ENCODE measurements around the gene SPATA13. TPM values are rescaled to one million over a fixed set of nuclear protein-coding genes. Genes with fewer than 3 reads are reported as not detected.
"Not testable (repeated sequence)": the region's sequence is repeated elsewhere in the genome, so short reads cannot be mapped to it uniquely, and the experiment has no call there.

The SPATA13 gene
- total RNA-seq, 2 donors from 2014 or later, result 101 to 112 TPM

- H3K27ac Mint-ChIP-seq; H3K4me1 Mint-ChIP-seq; DNase-seq; H3K4me3 Mint-ChIP-seq; H3K36me3 Mint-ChIP-seq (ENCODE audit: low read depth); ATAC-seq; H3K9me3 ChIP-seq (ENCODE audit: control insufficient read depth, low read length, poor library complexity, severe bottlenecking): not testable (repeated sequence)
- peaks cover 48% of the 10 kb centered on the region for H3K27me3 Mint-ChIP-seq
These were observed 167.1 kb downstream of the SPATA13 start for GRCh38 chr13:24327598-24327997.

- DNase-seq (no peak), ATAC-seq (peak; percentile 36)
- Mint-ChIP-seq H3K27me3 (peaks cover 44% of the 10 kb centered on the region), H3K4me1 (peaks cover 2% of the 10 kb centered on the region), H3K36me3 (ENCODE audit: low read depth) (no peaks in the 10 kb centered on the region), H3K4me3 (peak overlapping the region; percentile 19), H3K27ac (no peak overlapping the region)
- H3K9me3 ChIP-seq (ENCODE audit: control insufficient read depth, low read length, poor library complexity, severe bottlenecking), result no peaks in the 10 kb centered on the region
These were observed 167.6 kb downstream of the SPATA13 start for GRCh38 chr13:24328145-24328544.

- H3K36me3 Mint-ChIP-seq (ENCODE audit: low read depth), result no peaks in the 10 kb centered on the region
- peaks cover 39% of the 10 kb centered on the region for H3K27me3 Mint-ChIP-seq
- DNase-seq (no peak), ATAC-seq (no peak)
- H3K4me1 Mint-ChIP-seq, result no peaks in the 10 kb centered on the region
- no peak overlapping the region for H3K4me3 Mint-ChIP-seq
- H3K9me3 ChIP-seq (ENCODE audit: control insufficient read depth, low read length, poor library complexity, severe bottlenecking), result no peaks in the 10 kb centered on the region
- H3K27ac Mint-ChIP-seq, result no peak overlapping the region
These were observed 178.2 kb downstream of the SPATA13 start for GRCh38 chr13:24338721-24339120.

GRCh38 chr13:24339937-24340607, 179.6 kb downstream of the SPATA13 start:
- no peaks in the 10 kb centered on the region for H3K9me3 ChIP-seq (ENCODE audit: control insufficient read depth, low read length, poor library complexity, severe bottlenecking)
- no peak for DNase-seq
- peak overlapping the region; percentile 63 for H3K4me3 Mint-ChIP-seq
- H3K27ac Mint-ChIP-seq, result no peak overlapping the region
- ATAC-seq, result no peak
- H3K36me3 Mint-ChIP-seq (ENCODE audit: low read depth), result no peaks in the 10 kb centered on the region
- peaks cover 27% of the 10 kb centered on the region for H3K27me3 Mint-ChIP-seq
- no peaks in the 10 kb centered on the region for H3K4me1 Mint-ChIP-seq

GRCh38 chr13:24340608-24340955, 180.1 kb downstream of the SPATA13 start:
- peaks cover 23% of the 10 kb centered on the region for H3K27me3 Mint-ChIP-seq
- H3K9me3 ChIP-seq (ENCODE audit: control insufficient read depth, low read length, poor library complexity, severe bottlenecking), result no peaks in the 10 kb centered on the region
- no peaks in the 10 kb centered on the region for H3K4me1 Mint-ChIP-seq
- DNase-seq, result no peak
- no peak overlapping the region for H3K4me3 Mint-ChIP-seq
- H3K27ac Mint-ChIP-seq, result no peak overlapping the region
- no peaks in the 10 kb centered on the region for H3K36me3 Mint-ChIP-seq (ENCODE audit: low read depth)
- ATAC-seq, result no peak

- H3K27me3 Mint-ChIP-seq, result peaks cover 23% of the 10 kb centered on the region
- no peaks in the 10 kb centered on the region for H3K36me3 Mint-ChIP-seq (ENCODE audit: low read depth)
- DNase-seq, result no peak
These were observed 180.9 kb downstream of the SPATA13 start for GRCh38 chr13:24341439-24341838.

GRCh38 chr13:24348385-24348784, 187.9 kb downstream of the SPATA13 start:
- Mint-ChIP-seq H3K36me3 (ENCODE audit: low read depth) (no peaks in the 10 kb centered on the region), H3K27me3 (no peaks in the 10 kb centered on the region), H3K4me1 (no peaks in the 10 kb centered on the region), H3K27ac (no peak overlapping the region), H3K4me3 (no peak overlapping the region)
- DNase-seq (no peak), ATAC-seq (no peak)
- no peaks in the 10 kb centered on the region for H3K9me3 ChIP-seq (ENCODE audit: control insufficient read depth, low read length, poor library complexity, severe bottlenecking)

More at GRCh38 chr13:24341439-24341838, 180.9 kb downstream of the SPATA13 start:
- Mint-ChIP-seq H3K27ac (no peak overlapping the region), H3K4me1 (no peaks in the 10 kb centered on the region), H3K4me3 (no peak overlapping the region)
- no peaks in the 10 kb centered on the region for H3K9me3 ChIP-seq (ENCODE audit: control insufficient read depth, low read length, poor library complexity, severe bottlenecking)
- ATAC-seq, result no peak

- Mint-ChIP-seq H3K4me3 (no peak overlapping the region), H3K4me1 (no peaks in the 10 kb centered on the region), H3K36me3 (ENCODE audit: low read depth) (no peaks in the 10 kb centered on the region), H3K27me3 (no peaks in the 10 kb centered on the region), H3K27ac (no peak overlapping the region)
- no peaks in the 10 kb centered on the region for H3K9me3 ChIP-seq (ENCODE audit: control insufficient read depth, low read length, poor library complexity, severe bottlenecking)
- ATAC-seq (no peak), DNase-seq (no peak)
These were observed 188.4 kb downstream of the SPATA13 start for GRCh38 chr13:24348797-24349515.

GRCh38 chr13:24349778-24350664, 189.5 kb downstream of the SPATA13 start:
- DNase-seq; H3K36me3 Mint-ChIP-seq (ENCODE audit: low read depth); H3K4me1 Mint-ChIP-seq; H3K9me3 ChIP-seq (ENCODE audit: control insufficient read depth, low read length, poor library complexity, severe bottlenecking); H3K27me3 Mint-ChIP-seq; H3K27ac Mint-ChIP-seq; ATAC-seq; H3K4me3 Mint-ChIP-seq: not testable (repeated sequence)

- ATAC-seq (no peak), DNase-seq (no peak)
- H3K36me3 Mint-ChIP-seq (ENCODE audit: low read depth), result no peaks in the 10 kb centered on the region
- H3K27ac Mint-ChIP-seq, result no peak overlapping the region
- no peak overlapping the region for H3K4me3 Mint-ChIP-seq
- no peaks in the 10 kb centered on the region for H3K4me1 Mint-ChIP-seq
- H3K27me3 Mint-ChIP-seq, result no peaks in the 10 kb centered on the region
- H3K9me3 ChIP-seq (ENCODE audit: control insufficient read depth, low read length, poor library complexity, severe bottlenecking), result no peaks in the 10 kb centered on the region
These were observed 190.9 kb downstream of the SPATA13 start for GRCh38 chr13:24351423-24351822.

- Mint-ChIP-seq H3K27me3 (no peaks in the 10 kb centered on the region), H3K4me1 (no peaks in the 10 kb centered on the region), H3K4me3 (no peak overlapping the region), H3K36me3 (ENCODE audit: low read depth) (no peaks in the 10 kb centered on the region), H3K27ac (no peak overlapping the region)
- no peaks in the 10 kb centered on the region for H3K9me3 ChIP-seq (ENCODE audit: control insufficient read depth, low read length, poor library complexity, severe bottlenecking)
- ATAC-seq (no peak), DNase-seq (no peak)
These were observed 193.2 kb downstream of the SPATA13 start for GRCh38 chr13:24353736-24354135.

GRCh38 chr13:24355103-24355502, 194.6 kb downstream of the SPATA13 start:
- ATAC-seq (no peak), DNase-seq (no peak)
- no peak overlapping the region for H3K4me3 Mint-ChIP-seq
- no peak overlapping the region for H3K27ac Mint-ChIP-seq
- H3K4me1 Mint-ChIP-seq, result no peaks in the 10 kb centered on the region
- no peaks in the 10 kb centered on the region for H3K36me3 Mint-ChIP-seq (ENCODE audit: low read depth)
- no peaks in the 10 kb centered on the region for H3K9me3 ChIP-seq (ENCODE audit: control insufficient read depth, low read length, poor library complexity, severe bottlenecking)
- H3K27me3 Mint-ChIP-seq, result no peaks in the 10 kb centered on the region

GRCh38 chr13:24356270-24356669, 195.8 kb downstream of the SPATA13 start:
- H3K9me3 ChIP-seq (ENCODE audit: control insufficient read depth, low read length, poor library complexity, severe bottlenecking), result no peaks in the 10 kb centered on the region
- H3K27ac Mint-ChIP-seq, result no peak overlapping the region
- H3K4me1 Mint-ChIP-seq, result no peaks in the 10 kb centered on the region
- no peak overlapping the region for H3K4me3 Mint-ChIP-seq
- DNase-seq, result no peak
- no peaks in the 10 kb centered on the region for H3K36me3 Mint-ChIP-seq (ENCODE audit: low read depth)
- no peaks in the 10 kb centered on the region for H3K27me3 Mint-ChIP-seq
- ATAC-seq, result no peak
